ENCODE measurements around the gene PHRF1.

The PHRF1 gene

DNA sequence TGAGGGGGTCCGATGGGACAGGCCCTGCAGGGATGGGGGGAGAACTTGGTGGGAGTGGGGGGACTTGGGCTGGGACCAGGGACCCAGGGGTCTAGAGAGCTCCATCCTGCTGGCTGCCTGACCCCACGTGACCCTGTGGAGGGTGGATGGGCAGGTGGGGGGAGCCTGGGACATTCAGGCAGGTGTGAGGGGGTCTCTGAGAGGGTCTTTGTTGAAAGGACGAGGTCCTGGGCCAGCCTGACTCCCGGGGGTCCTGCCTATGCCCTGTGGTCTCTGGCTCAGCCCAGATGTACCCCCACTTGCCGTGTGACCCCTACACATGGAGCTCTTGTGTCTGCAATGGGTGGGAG, 31.5 kb upstream of the PHRF1 start:
- TF ChIP-seq, protein P1, sequence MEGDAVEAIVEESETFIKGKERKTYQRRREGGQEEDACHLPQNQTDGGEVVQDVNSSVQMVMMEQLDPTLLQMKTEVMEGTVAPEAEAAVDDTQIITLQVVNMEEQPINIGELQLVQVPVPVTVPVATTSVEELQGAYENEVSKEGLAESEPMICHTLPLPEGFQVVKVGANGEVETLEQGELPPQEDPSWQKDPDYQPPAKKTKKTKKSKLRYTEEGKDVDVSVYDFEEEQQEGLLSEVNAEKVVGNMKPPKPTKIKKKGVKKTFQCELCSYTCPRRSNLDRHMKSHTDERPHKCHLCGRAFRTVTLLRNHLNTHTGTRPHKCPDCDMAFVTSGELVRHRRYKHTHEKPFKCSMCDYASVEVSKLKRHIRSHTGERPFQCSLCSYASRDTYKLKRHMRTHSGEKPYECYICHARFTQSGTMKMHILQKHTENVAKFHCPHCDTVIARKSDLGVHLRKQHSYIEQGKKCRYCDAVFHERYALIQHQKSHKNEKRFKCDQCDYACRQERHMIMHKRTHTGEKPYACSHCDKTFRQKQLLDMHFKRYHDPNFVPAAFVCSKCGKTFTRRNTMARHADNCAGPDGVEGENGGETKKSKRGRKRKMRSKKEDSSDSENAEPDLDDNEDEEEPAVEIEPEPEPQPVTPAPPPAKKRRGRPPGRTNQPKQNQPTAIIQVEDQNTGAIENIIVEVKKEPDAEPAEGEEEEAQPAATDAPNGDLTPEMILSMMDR (IDR thresholded peaks at IDR 0.05; ENCODE audit: low read depth, low read length): no peak
- DNase-seq (ENCODE audit: extremely low read depth, low read depth): no peak

DNA sequence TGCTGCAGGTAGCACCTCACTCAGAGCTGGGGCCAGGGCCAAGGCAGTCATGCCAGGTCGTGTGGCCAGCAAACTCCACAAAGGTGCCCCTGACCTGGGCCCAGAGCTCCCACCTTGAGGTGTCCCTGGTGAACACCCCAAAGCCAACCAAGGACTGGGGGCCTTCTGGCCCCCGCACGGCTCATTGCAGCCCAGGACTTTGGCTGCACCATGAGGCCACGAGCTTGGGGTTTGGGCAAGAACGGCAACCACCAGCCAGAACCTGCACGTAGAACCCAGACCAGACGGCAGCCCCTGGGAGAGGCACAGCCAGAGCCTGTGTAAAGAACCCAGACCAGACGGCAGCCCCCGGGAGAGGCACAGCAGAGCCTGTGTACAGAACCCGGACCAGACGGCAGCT, 31.1 kb upstream of the PHRF1 start:
- TF ChIP-seq, protein P1 (IDR thresholded peaks at IDR 0.05; ENCODE audit: low read depth, low read length): no peak

GRCh38 chr11:548700-549603, 27.3 kb upstream of the PHRF1 start:
- TF ChIP-seq, protein P1 (IDR thresholded peaks at IDR 0.05; ENCODE audit: low read depth, low read length): no peak
- no peak for DNase-seq (ENCODE audit: extremely low read depth, low read depth)

More for the DNA sequence above, 31.1 kb upstream of the PHRF1 start:
- no peak for DNase-seq (ENCODE audit: extremely low read depth, low read depth)

GRCh38 chr11:550021-550745, 26.1 kb upstream of the PHRF1 start:
- DNase-seq (ENCODE audit: extremely low read depth, low read depth): no peak
- TF ChIP-seq, protein P1 (IDR thresholded peaks at IDR 0.05; ENCODE audit: low read depth, low read length): no peak

DNA sequence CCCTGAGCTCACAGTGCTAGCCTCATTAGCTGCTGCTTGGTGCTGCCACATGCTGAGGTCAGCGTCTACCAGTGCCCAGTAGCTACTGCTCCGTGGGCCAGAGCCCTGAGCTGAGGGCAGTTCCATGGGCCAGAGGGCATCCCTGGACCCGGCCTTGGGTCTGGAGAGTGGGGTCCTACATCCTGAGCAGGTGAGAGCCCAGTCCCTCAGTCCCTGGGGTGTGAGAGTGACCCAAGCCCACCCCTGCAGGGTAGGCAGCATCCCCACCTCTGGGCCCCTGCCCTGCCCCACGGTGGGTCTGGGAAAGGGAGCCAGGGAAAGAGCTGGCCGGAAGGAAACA, 25.6 kb upstream of the PHRF1 start:
- no peak for DNase-seq (ENCODE audit: extremely low read depth, low read depth)
- TF ChIP-seq, protein P1 (IDR thresholded peaks at IDR 0.05; ENCODE audit: low read depth, low read length): no peak

DNA sequence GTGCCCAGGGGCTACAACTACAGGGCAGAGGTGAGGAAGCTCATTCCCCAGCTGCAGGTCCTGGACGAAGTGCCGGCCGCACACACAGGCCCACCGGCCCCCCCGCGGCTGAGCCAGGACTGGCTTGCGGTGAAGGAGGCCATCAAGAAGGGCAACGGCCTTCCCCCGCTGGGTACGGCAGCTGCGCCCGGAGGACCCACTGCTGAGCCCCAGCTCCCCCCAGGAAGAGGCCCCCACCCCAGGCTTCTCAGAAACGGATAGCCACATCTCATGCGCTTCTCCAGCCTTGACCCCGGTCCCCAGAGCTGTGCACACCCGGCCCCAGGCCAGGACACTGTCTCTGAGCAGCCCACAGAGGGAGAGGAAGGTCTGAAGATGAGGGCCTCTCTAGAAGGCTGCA, 25.1 kb upstream of the PHRF1 start:
- no peak for DNase-seq (ENCODE audit: extremely low read depth, low read depth)
- TF ChIP-seq, protein P1 (IDR thresholded peaks at IDR 0.05; ENCODE audit: low read depth, low read length): no peak

DNA sequence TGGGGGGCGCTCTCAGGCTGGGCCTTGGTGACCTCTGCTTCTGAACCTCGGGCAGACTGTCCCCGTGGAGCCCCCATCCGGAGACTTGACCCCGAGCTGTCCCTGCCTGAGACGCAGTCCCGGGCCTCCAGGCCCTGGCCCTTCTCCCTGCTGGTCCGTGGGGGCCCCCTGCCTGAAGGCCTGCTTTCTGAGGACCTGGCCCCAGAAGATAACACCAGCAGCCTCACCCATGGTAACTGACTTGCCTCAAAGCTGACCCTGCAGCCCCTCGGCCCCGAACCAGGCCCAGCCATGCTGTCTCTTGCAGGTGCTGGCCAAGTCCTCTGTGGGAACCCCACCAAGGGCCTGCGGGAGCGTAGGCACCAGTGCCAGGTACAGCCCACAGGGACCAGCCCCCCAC, 24.7 kb upstream of the PHRF1 start:
- TF ChIP-seq, protein P1 (IDR thresholded peaks at IDR 0.05; ENCODE audit: low read depth, low read length): no peak
- DNase-seq (ENCODE audit: extremely low read depth, low read depth): no peak
